HG03457 (cell line): ENCODE data around the gene PRSS23.
"Not testable (repeated sequence)": the region's sequence is repeated elsewhere in the genome, so short reads cannot be mapped to it uniquely, and the experiment has no call there.

Experiments used
- ATAC-seq: cut with Tn5 transposase; IDR thresholded peaks from one replicate; pipeline ENCODE4 v1.9.1; 2021; ENCODE audit warnings: moderate number of reproducible peaks; ENCODE audit not compliant: unreplicated experiment

Gene PRSS23

GRCh38 chr11:86800076-86800959, at the start of gene PRSS23:
PRSS23 (plus strand) TSS chr11:86800542; CDS start chr11:86807644, 7,102 bp downstream.
- ATAC-seq = no peak

- no peak for ATAC-seq
Measured at GRCh38 chr11:86753459-86753858, 46.9 kb upstream of the PRSS23 start.

GRCh38 chr11:86755146-86755545, 45.2 kb upstream of the PRSS23 start:
- ATAC-seq = no peak

GRCh38 chr11:86758171-86758570, 42.2 kb upstream of the PRSS23 start:
- ATAC-seq = no peak

GRCh38 chr11:86760577-86760976, 39.8 kb upstream of the PRSS23 start:
- no peak for ATAC-seq

GRCh38 chr11:86761978-86762377, 38.4 kb upstream of the PRSS23 start:
- ATAC-seq = no peak

- ATAC-seq = no peak
Measured at GRCh38 chr11:86765203-86765602, 35.1 kb upstream of the PRSS23 start.

GRCh38 chr11:86765878-86766277, 34.5 kb upstream of the PRSS23 start:
- ATAC-seq = no peak

GRCh38 chr11:86769219-86769618, 31.1 kb upstream of the PRSS23 start:
- no peak for ATAC-seq

GRCh38 chr11:86770473-86771027, 29.8 kb upstream of the PRSS23 start:
- not testable (repeated sequence) for ATAC-seq

- no peak for ATAC-seq
Measured at GRCh38 chr11:86772999-86773398, 27.3 kb upstream of the PRSS23 start.

- ATAC-seq = no peak
Measured at GRCh38 chr11:86773513-86774252, 26.7 kb upstream of the PRSS23 start.

- no peak for ATAC-seq
Measured at GRCh38 chr11:86774417-86774816, 25.9 kb upstream of the PRSS23 start.

- no peak for ATAC-seq
Measured at GRCh38 chr11:86775361-86775760, 25.0 kb upstream of the PRSS23 start.

GRCh38 chr11:86781546-86781945, 18.8 kb upstream of the PRSS23 start:
- ATAC-seq = no peak

GRCh38 chr11:86782742-86783141, 17.6 kb upstream of the PRSS23 start:
- ATAC-seq = no peak

- no peak for ATAC-seq
Measured at GRCh38 chr11:86783661-86784060, 16.7 kb upstream of the PRSS23 start.

GRCh38 chr11:86784241-86784681, 16.1 kb upstream of the PRSS23 start:
- ATAC-seq = no peak

GRCh38 chr11:86785576-86785975, 14.8 kb upstream of the PRSS23 start:
- ATAC-seq = no peak

- no peak for ATAC-seq
Measured at GRCh38 chr11:86787018-86787536, 13.3 kb upstream of the PRSS23 start.

- ATAC-seq = no peak
Measured at GRCh38 chr11:86787656-86788055, 12.7 kb upstream of the PRSS23 start.
